Activated CD4-positive, CD25-positive, alpha-beta regulatory T cell treated with anti-CD3 and anti-CD28 coated beads, Interleukin-2, amount 50 U/mL, for 16 hours (primary cell): ENCODE measurements around the gene USP44.
"Not testable (repeated sequence)": the region's sequence is repeated elsewhere in the genome, so short reads cannot be mapped to it uniquely, and the experiment has no call there.

Source experiments
- DNase-seq: peaks from one replicate; pipeline ENCODE4 v3.0.0-alpha.2; 2020; ENCODE audit warnings: low read depth, low spot score

The USP44 gene

DNA sequence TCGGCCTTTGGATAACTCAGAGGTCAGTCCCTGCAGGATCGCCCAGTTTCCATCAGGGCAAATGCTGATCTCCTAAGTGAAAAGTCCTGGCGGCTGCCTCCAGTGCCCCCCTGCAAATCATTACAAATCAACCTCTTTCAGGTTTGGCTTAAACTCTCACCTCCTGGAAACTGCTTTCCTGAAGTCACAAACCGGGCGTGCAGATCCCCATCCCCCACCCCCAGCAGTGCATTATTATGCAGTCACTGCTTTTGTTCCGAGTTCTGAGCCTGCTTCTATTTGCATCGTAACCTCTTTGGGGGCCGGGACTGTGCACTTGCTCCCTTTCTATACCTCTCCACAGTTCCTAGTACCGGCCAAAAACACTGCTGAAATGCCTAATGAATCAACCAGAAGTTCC lies at the start of gene USP44:
Gene USP44, minus strand, starts transcription at position 172 of the 400 bp plus-strand sequence. CDS start 17,220 bp downstream, outside the sequence.
- no peak for DNase-seq

DNA sequence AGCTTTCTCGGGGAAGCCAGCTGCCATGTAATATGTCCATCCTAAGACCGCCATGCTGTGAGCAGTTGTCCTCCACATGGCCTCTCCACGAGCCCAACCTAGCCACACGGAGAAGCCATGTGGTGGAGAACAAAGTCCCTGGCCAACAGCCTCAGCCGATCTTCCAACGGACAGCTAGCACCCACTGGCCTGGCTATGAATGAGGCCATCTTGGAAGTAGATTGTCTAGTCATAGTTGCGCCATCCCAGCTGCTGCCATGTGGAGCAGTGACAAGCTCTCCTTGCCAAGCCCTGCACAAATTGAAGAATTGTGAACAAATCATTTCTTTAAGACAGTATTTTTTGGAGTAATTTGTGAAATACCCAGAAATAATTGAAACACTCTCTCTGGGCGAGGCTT lies 49.3 kb upstream of the USP44 start:
- DNase-seq, result no peak

DNA sequence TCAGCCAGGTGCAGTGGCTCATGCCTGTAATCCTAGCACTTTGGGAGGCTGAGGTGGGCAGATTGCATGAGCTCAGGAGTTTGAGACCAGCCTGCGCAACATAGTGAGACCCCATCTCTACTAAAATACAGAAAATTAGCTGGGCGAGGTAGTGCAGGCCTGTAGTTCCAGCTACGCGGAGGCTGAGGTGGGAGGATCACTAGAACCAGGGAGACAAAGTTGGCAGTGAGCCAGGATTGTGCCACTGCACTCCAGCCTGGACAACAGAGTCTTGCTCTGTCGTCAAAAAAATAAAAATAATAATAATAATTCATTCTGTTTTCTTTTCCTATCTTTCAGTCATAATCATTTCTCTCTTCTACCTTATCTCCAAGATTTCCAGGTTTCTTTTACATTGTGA lies 48.6 kb upstream of the USP44 start:
- DNase-seq, result no peak

DNA sequence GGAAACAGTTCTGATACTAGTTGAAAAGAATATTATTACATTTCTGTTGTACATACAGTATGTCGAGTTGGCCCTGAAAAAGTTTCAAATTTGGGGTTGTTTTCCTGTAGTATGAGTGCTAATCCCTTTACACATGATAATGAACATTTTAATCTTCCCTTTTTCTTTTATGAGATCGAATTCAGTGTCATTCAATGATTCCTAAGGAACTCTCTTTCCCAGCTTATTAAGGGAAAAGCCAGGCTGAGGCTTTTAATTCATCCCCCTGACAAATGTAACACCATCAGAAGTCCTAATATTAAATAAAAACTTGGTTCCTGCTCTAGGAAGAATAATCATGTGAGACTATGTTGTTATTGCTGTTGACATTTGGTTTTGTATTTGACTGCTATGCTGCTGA lies 42.9 kb upstream of the USP44 start:
- no peak for DNase-seq

DNA sequence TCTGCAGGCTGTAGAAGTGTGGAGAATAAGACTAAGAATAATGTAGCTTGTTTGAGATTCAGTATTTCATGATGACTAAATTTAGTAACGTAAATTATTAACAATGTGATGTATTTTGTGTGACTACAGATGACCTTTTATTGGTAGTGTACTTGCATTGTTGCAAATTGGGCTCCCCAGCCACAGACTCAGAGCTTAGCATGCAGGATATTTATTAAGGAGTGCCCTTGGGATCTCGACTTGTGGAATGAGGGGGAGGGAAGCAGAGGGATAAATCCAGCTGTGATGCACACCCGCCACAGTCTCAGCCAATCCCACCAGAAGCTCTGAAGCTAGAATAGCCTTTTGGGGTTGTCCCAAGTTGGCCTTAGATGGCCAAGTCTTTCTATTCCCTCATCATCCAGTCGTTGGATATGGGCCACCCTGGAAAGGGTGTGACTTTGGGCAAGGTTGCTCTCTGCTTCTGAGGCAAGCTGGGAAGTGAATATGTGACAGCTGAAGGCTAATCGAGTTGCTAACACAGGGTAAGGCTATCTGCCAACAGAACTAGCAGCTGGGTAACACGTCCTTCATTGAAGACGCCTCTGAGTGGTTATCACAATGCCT lies 42.1 kb upstream of the USP44 start:
- no peak for DNase-seq

DNA sequence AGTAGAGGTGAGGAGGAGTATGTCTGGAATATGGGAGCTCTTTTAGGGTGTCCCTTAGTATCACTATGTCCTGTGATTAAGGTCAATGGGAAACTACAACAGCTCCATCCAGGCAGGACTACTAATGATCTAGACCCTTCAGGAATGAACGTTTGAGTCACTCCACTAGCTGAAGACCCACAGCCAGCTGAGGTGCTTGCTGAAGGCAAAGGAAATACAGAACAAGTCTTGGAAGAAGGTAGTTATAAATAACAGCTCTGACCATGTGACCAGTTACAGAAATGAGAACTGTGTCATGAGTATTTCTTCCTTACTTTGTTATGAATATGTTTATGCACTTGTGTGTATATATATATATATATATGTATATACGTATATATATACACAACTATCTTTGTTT lies 40.5 kb upstream of the USP44 start:
- no peak for DNase-seq

DNA sequence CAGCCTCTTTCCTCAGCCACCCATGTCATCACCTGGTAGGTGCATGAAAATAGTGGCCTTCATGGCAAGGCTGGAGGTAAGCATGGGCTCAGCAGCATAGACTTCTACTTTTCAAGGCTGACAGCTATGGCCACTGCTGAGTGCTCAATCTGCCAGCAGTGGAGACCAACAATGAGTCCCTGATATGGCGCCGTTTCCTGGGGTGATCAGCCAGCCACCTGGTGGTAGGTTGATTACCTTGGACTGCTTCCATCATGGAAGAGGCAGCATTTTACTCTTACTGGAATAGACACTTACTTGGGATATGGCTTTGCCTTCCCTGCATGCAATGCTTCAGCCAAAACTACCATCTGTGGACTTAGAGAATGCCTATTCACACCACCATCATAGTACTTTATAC lies 39.5 kb upstream of the USP44 start:
- DNase-seq, result no peak

DNA sequence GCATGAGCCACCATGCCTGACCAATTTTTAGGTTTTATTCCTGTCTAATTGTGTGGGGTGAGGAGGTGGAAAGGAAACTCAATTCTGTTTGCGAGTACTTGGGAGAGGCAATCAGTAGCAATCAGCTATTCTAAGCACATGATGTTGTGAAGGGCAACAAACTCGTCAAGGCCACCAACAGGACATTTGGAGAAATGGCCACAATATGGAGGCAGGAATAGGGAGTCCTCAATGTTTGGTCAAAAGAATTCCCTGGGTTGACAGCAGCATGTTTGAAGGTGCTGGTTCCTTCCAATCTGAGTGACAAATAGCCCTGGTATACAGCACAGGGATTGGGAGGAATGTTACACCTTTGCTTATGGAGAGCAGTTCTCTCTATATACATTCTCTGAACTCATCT lies 32.7 kb upstream of the USP44 start:
- DNase-seq, result no peak

DNA sequence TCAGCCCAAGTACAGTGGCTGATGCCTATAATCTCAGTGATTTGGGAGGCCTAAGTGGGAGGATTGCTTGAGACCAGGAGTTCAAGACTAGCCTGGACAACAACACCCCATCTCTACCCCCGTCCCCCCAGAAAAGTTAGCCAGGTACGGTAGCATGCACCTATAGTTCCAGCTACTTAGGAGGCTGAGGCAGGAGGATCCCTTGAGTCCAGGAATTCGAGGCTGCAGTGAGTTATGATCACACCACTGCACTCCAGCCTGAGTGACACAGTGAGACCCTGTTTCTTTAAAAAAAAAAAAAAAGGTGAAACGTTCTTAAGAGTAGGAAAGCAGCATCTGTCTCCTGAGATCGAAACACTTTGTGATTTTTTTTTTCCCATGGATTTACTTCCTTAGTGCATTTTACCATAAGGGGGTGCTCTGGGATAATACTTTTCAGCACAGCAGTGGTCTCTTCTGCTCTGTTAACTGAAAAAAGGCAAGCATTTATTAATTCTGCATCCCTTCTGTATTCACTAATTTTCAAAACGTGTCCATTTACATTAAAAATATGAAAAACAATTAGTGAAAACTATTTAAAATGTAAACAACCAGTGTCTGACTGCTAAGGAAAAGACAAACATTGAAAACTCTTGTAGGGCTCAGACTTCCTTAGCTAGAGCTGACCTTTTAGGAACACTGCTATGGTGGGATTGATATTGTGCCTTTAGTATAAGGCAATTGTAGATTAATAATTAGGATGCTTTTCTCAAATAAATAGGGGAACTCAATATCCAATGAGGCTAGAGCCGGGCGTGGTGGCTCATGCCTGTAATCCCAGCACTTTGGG lies 31.2 kb upstream of the USP44 start:
- DNase-seq, result no peak

DNA sequence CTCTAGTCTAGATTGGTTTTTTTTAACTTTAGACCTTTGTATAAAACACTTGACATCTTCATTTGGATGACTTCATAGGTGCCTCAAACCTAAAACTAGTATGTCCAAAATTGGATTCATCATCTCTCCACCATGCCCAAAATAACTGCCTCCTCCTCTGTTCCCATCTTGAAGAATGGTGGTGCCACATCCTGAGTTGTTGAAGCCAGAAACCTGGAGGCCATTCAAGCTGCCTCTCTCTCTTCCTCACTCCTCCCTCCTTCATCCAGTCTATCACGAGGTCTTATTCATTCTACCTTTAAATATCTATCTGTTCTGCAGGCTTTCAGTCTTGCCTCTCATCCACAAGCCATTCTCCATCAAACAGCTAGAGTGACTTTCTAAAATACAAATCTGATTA lies 26.5 kb upstream of the USP44 start:
- no peak for DNase-seq

DNA sequence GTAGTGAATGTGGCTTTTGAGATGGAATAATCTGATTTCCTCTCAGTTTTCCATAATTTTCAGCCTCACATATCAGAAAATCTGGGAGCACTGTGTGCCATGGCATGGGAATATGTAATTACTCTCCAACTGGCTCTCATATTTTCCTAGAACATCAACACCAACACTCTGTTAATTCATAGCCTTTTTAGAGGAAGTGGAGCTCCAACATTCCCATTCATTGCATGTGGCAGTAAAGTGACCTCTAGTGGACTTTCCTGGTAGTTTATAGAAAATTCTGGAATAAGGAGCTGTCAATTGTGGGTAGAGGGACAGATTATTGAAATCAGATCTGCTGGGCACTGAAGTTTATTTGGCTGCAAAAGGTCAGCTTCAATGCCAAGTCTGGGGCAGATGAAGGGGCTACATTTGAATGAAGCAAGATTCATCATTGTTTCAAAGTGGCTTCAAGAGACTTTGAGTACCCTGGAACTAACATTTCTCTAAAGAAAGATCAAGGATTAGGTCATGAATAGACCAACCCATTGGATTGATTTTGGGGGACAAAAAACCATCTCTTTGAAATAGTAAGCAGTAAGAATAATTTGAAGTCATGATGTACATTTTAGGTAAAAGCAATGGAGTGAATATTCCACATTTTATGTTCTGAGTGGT lies 23.6 kb upstream of the USP44 start:
- DNase-seq, result no peak

DNA sequence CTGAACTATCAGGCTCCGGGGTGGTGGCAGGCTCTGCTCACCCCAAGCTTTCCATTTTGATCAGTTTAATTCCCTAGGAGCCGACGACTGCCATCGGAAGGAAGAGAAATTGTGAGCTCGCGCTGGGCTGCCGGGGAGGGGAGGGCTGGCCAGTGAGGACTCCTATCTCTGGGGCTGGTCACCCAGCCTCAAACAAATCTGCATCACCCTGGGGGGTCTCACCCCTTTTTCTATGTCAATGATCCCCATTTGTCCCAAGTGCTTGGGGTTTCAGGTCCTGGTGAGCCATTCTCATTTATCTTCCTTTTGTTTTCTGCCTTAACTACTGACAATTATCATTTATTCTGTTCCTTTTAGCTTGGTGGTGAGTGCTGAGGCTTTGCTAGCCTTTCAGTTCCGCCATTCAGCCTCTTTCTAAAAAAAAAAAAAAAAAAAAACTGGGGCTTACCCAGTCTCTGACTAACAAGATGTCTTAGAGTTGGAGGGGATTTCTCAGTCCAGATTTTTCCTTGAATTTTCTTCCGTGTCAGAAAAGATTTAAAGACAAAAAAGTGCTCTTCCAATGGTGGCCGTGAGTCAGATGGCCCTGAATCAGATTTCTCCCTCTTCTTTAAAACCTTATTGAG lies 22.8 kb upstream of the USP44 start:
- DNase-seq, result no peak

DNA sequence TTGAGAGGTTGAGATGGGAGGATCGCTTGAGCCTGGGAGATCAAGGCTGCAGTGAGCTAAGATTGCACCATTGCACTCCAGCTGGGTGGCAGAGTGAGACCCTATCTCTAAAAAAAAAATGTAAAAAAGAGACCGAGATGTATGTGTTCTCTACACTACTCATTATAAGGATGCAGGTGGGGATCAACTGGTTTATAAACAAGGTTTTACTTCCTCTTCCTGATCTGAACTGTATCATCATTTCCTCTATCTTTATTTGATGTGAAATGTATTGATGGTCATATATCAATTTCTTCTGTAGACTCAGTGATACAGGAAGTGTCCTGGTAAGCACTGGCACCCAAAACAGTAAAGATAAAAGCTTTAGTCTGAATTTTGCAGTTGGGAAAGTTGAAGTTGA lies 20.1 kb upstream of the USP44 start:
- DNase-seq, result no peak

DNA sequence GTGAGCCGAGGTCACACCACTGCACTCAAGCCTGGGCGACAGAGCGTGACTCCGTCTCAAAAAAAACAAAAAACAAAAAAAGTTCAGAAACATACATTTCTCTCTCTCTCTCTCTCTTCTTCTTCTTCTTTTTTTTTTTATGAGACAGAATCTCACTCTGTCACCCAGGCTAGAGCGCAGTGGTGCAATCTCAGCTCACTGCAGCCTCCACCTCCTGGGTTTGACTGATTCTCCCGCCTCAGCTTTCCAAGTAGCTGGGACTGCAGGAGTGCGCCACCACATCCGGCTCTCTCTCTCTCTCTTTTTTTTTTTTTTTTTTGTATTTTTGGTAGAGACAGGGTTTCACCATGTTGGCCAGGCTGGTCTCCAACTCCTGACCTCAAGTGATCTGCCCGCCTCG lies 16.8 kb upstream of the USP44 start:
- DNase-seq, result not testable (repeated sequence)

DNA sequence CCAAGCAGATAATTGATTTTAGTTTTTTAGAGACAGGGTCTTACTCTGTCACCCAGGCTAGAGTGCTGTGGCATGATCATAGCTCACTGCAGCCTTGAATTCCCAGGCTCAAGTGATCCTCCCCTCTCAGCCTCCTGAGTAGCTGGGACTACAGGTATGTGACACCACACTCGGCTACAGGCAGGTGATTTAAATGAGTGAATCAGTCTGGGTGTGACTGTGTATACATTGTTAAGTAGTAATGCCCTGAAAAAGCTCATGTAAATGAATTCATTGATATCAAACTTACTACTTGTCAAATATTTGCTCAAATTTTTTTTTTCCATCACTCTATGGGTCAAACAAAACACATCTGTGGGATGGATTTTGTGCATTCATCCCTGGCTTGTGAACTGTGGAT lies 6.3 kb upstream of the USP44 start:
- no peak for DNase-seq

DNA sequence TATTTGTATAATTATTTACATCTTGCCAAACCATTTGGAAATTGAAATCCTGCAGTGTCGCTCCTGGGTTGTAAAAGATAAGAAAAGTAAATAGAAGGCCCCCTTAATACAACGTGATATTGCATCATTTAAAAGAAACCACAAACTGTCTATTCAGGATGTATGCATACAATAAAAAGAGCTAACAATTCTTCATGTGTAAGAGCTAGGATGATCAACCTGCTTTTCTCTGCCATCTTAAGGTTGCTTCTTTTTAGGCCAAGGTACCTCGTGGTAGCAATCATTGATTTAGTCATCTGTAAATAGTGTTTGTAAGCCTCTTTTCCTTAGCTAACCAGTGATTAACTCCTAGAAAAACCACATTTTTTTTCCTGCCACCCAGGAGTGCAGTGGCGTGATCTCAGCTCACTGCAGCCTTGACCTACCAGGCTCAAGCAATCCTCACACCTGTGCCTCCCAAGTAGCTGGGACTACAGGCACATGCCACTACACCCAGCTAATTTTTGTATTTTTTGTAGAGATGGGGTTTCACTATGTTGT lies 3.3 kb upstream of the USP44 start:
- DNase-seq, result no peak

DNA sequence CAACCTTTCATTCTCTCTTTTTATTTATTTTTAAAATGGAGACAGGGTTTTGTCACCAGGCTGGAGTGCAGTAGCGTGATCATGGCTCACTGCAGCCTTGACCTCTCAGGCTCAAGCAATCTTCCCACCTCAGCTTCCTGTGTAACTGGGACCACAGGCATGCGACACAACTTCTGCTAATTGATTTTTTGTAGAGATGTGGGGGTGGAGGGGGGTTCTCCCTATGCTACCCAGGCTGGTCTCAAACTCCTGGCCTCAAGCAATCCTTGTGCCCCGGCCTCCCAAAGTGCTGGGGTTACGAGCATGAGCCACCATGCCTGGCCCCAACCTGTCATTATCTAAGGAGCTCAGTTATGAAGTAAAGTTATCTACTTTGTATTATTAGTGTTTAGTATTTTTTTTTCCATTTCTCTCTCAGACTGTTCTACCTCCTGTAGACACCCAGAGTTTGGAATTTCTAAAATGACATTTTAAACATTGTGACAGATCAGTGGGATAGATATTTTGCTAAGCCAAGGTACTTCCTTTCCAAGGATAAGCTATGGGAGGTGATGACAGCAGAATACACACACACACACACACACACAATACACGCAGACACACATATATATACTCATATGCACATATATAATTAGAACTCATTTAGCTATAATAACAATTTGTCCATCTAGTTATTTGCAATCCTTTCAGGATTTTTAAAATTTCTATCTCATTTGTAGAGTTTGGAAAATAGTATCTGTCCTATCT lies 2.1 kb upstream of the USP44 start:
- no peak for DNase-seq

DNA sequence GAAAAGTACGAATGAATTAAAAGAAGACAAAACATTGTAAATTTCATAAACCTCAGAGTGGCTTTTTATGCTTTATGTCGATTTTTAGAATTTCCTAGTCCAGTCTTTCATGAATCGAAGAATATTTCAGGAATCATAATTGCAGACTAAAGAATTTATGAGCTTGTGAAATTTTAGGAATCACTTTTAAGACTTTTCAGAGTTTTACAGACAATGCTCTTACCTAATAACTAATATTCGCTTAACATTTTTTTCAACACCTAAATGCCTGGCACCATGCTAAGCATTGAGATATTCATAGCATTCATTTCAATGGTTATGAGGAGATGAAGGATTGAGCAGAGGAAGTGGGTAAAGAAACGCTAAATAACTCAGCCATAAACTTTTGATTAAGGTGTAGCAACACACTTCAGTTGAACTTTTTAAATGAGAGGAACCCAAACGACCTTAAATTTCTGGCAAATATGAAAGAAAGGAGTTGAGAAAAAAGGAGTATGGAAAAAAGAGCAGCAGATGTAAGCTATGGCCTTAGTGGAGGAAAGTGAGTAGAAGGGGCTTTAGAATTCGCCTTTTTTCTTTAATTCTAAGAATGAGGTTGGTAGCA lies 739 bp upstream of the USP44 start:
- no peak for DNase-seq

DNA sequence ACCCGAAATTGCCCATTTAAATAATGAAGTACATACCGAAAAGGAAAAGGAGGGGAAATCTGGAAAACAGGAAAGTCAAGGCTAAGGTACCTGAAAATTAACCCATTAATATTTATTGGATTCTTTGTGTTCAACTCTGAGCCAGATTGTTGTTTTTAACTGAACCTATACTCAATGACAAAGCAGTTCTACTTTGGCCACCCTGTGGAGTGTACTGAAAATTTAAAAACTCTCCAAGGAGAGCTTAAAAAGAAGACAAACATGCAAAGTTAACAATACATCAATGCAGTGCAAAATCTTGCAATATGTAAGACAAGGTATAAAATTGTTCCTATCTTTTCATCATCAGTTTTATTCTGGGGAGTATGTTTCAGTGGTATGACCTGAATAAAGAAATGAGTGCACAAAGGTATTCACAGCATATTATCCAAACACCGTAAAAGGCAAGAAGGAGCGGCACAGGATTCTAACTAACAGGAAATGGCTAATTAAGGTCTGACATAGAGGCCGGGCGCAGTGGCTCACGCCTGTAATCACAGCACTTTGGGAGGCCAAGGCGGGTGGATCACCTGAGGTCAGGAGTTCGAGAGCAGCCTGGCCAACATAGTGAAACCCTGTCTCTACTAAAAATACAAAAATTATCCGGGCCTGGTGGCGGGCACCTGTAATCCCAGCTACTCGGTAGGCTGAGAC lies 1.7 kb downstream of the USP44 start:
- DNase-seq, result no peak
